Activated gamma-delta T cell treated with anti-CD3 and anti-CD28 coated beads, Interleukin-2, amount 50 U/mL, for 16 hours (primary cell): ENCODE results near the gene OR6C4.
"Not testable (repeated sequence)": the region's sequence is repeated elsewhere in the genome, so short reads cannot be mapped to it uniquely, and the experiment has no call there.

ENCODE experiments used
- DNase-seq: peaks from one replicate; pipeline ENCODE4 v3.0.0-alpha.2; 2020; ENCODE audit warnings: low read depth

Gene OR6C4

DNA sequence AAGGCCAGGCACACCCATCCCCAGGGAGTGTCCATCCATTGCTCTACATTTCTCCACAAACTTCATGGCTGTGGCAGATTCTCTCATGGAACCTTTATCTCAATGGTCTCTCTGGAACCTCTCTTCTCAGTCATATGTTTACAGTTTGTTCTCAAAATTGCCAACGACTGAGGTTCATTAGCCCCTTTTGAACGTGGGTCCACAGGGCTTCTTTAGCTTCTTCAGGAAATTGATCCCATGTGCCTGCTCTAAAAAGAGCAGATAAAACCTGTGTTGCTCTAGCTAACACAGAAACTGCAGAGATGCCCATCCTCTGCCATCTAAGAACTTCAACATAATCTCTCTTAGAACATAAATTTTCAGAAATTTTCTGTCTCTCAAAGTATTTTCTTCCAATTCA is at the start of gene OR6C4:
OR6C4 (plus strand) TSS at position 301 of the 400 bp plus-strand sequence. CDS start 1,625 bp downstream, outside the sequence.
- DNase-seq = no peak

- no peak for DNase-seq
Measured at GRCh38 chr12:55499810-55500252, 49.6 kb upstream of the OR6C4 start.

DNA sequence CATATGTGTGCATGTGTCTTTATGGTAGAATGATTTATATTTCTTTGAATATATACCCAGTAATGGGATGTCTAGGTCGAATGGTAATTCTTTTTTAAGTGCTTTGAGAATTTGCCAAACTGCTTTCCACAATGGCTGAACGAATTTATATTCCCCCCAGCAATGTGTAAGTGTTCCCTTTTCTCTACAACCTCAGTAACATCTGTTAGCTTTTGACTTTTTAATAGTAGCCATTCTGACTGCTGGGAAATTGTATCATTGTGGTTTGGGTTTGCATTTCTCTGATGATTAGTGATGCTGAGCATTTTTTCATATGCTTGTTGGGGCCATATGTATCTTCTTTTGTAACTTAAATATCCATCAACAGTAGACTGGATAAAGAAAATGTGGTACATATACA is 47.8 kb upstream of the OR6C4 start:
- no peak for DNase-seq

DNA sequence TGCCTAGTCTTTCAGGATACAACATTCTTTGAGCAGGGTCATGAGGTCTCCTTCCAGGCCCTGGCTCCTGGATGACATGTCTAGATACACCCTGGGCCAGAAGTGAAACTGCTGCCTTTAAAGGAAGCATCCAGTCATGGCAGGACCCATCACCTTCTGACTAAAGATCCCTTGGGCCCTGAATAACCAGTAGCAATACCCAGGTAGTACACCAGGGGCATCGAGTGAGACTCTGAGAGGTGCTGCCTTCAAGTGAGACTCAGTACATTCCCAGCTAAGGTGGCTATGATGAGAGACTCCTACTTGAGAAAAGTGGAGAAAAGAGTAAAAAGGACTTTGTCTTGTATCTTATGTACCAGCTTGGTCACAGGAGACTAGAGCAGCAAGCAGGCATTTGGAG is 33.7 kb upstream of the OR6C4 start:
- DNase-seq = no peak

DNA sequence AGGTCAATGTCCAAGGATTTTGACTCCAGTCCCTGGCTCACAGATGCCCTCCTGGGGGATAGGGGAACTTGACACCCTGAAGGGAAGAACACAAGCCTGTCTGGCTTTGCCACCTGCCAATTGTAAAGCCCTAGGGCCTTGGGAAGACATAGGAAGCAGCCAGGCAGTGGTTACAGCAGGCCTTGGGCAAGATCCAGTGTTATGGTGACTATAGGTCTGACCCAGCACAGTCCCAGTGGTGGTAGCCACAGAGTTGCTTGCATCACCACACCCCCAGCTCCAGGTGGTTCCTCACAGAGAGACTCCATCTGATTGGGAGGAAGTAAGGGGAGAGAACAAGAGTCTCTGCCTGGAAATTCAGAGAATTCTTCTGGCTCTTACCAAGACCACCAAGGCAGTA is 33.0 kb upstream of the OR6C4 start:
- no peak for DNase-seq

DNA sequence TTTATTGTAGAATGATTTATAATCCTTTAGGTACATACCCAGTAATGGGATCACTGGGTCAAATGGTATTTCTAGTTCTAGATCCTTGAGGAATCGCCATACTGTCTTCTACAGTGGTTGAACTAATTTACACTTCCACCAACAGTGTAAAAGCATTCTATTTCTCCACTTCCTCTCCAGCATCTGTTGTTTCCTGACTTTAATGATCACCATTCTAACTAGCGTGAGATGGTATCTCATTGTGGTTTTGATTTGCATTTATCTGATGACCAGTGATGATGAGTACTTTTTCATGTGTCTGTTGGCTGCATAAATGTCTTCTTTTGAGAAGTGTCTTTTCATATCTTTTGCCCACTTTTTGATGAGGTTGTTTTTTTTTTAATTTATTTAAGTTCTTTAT is 1.2 kb upstream of the OR6C4 start:
- not testable (repeated sequence) for DNase-seq

GRCh38 chr12:55548756-55549155 is 646 bp upstream of the OR6C4 start:
- no peak for DNase-seq

DNA sequence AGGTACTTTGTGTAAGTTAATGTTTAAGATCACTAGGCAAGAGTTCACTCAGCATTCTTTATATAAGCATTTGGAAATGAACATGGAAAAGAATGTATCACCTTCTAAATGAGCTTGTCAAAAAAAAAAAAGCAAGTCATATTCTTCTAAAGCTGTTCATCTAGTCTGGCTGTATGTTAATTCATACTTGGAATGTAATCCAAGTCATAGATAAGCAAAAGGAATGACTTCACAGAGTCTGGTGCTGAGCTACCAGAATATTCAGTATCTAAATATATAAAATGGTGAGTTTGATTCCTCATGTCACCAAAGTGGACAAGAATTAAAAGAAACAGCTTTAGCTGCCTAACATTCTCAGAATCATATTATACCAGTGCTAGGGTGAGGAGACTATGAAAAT is 4.9 kb downstream of the OR6C4 start:
- no peak for DNase-seq

DNA sequence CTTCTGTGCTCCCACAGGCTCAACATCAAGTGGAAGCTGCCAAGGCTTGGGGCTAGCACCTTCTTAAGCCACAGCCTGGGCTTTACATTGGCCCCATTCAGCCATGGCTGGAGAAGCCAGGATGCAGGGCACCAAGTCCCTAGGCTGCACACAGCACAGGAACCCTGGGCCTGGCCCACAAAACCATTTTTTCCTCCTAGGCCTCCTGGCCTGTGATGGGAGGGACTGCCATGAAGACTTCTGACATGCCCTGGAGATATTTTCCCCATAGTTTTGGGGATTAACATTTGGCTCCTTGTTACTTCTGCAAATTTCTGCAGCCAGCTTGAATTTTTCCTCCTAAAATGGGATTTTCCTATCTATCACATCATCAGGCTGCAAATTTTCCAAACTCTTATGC is 20.7 kb downstream of the OR6C4 start:
- not testable (repeated sequence) for DNase-seq

DNA sequence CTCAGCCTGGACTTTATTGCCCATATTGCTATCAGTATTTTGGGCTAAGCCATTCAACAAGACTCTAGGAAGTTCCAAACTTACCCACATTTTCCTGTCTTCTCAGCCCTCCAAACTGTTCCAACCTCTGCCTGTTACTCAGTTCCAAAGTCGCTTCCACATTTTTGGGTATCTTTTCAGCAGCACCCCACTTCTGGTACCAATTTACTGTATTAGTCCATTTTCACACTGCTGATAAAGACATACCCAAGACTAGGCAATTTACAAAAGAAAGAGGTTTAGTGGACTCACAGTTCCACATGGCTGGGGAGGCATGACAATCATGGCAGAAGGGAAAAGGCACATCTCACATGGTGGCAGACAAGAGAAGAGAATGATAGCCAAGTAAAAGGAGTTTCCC is 21.3 kb downstream of the OR6C4 start:
- DNase-seq = not testable (repeated sequence)

DNA sequence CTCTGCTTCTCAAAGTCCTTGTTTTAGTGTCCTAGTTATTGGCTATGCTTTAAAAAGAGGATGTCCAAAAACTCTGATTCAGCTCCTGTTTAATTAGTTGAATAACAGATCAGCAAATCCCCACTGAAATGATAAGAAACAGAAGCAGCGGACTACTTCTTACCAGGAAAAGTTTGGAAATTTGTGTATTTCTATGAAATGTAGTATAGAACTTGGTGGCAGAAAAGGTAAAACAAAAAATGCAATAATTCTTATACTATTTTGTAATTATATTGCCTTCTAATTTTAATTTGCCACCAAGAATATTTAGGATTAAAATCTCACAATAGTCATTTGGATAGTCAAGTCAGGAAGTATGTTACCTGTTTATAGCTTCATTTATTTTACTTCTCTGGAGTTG is 22.8 kb downstream of the OR6C4 start, which contains the start of gene OR2AP1:
OR2AP1 (plus strand) TSS at position 301 of the 400 bp plus-strand sequence. CDS start 1,947 bp downstream, outside the sequence.
- no peak for DNase-seq

DNA sequence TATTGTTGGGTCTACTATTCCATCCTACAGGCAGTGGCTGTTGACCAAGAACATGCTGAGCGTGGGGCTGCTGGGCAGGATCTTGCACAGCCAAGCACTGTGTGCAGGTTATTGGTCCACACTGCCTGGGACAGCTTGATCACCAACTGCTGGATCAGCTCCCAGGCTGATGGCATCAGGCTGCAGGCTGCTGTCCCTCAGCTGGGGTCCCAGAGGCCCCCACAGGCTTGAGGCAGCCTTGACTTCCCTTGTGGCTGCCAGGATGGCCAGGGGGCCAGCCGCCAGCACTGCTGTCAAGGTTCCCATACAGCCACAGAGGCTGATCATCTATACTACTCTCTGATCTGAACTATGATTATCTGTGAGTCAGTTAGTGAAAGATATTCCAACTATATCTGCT is 32.7 kb downstream of the OR6C4 start:
- DNase-seq = no peak

- no peak for DNase-seq
Measured at GRCh38 chr12:55585817-55586216, 36.4 kb downstream of the OR6C4 start.

DNA sequence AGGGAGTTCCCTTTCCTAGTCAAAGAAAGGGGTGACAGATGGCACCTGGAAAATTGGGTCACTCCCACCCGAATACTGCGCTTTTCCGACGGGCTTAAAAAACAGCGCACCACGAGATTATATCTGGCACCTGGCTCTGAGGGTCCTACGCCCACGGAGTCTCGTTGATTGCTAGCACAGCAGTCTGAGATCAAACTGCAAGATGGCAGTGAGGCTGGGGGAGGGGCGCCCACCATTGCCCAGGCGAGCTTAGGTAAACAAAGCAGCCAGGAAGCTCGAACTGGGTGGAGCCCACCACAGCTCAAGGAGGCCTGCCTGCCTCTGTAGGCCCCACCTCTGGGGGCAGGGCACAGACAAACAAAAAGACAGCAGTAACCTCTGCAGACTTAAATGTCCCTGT is 40.8 kb downstream of the OR6C4 start:
- not testable (repeated sequence) for DNase-seq
